ENCODE data around the gene SCMH1. TPM values are rescaled to one million over a fixed set of nuclear protein-coding genes. Genes with fewer than 3 reads are reported as not detected.

Gene SCMH1
- total and polyA plus RNA-seq, 12 donors = 29.3 to 62.5 (median 42.2) TPM

DNA sequence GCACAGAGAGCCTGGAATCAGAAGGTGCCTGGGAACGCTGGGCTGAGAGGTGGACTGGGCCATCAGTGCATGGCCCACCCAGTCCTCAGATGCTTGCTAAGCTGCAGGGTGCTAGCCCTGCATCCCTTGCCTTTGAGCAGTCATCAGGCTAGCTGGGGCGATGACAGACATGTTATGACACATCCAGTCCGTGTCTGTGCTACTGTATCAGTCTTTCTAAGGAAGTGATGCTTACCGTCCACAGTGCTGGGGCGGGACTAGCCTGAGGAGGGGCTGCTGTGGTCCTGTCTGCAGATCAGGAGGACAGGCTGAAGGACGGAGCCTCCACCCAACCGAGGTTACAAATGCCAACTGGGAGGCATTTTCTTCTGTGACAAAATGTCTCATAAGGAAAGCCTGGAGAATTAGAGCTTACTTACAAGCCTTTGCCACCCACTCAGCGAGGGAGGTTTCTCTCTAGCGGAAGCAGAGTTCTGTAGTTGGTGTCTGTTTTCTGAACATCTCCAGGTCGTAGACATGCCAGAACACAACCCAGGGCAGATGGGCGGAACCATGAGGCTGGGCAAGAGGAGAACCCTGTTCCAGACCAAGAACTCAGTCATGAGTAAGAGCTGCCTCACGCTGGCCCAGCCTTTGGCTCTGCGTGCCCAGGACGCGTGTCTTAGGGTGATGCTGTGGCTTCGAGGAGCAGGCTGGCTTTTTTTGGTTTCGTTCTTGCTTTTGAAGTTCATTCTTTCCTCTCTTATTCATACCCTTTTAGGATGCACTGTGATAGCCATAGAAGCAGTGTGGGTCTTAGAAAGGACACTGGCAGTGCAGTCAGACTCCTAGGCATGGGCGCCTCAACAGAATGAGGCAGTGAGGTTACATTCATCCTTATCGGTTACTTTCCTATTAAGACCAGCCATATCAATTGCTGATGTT, 234.9 kb downstream of the SCMH1 start:
- Histone ChIP-seq H3K4me3 (no peak overlapping the region), H3K4me1 (replicated peaks in 1 of 2) (peaks cover 5 to 15% of the 10 kb centered on the region in 2 donors), H3K9me3 (replicated peaks in 1 of 3) (no peaks in the 10 kb centered on the region), H3K27me3 (no peaks in the 10 kb centered on the region), H3K36me3 (replicated peaks in 1 of 2) (peaks cover 0 to 67% of the 10 kb centered on the region in 2 donors), H3K27ac (no peak overlapping the region)
- intact Hi-C loops (cut with DNase I) = no loop called here
- DNase-seq = no peak
- TF ChIP-seq, protein P1, sequence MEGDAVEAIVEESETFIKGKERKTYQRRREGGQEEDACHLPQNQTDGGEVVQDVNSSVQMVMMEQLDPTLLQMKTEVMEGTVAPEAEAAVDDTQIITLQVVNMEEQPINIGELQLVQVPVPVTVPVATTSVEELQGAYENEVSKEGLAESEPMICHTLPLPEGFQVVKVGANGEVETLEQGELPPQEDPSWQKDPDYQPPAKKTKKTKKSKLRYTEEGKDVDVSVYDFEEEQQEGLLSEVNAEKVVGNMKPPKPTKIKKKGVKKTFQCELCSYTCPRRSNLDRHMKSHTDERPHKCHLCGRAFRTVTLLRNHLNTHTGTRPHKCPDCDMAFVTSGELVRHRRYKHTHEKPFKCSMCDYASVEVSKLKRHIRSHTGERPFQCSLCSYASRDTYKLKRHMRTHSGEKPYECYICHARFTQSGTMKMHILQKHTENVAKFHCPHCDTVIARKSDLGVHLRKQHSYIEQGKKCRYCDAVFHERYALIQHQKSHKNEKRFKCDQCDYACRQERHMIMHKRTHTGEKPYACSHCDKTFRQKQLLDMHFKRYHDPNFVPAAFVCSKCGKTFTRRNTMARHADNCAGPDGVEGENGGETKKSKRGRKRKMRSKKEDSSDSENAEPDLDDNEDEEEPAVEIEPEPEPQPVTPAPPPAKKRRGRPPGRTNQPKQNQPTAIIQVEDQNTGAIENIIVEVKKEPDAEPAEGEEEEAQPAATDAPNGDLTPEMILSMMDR (IDR thresholded peaks at IDR 0.05) = no peak
- no peak for TF ChIP-seq POLR2A (IDR thresholded peaks at IDR 0.05)
- WGBS, 4 donors = 92 to 94% (median 93%) methylated on average over 17 to 19 of the region's 19 CpGs

DNA sequence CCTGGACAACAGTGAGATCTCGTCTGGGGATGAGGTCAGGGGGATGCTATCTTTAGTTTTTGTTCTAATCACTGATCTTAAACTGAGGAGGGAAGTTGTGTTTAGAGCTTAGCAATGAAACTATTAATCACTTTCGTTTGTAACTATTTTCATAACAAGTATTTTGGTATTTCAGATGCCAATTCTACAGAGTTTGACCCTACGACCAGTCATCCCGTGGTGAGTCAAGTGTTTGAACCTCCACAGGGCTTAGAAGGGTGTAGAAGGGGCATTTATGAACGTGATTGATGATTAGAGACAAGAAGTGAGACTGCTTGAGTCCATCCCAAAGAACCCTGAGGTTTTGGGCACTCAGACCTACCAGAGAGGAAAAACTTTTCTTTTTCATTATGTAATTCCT, 236.2 kb downstream of the SCMH1 start:
- H3K36me3 ChIP-seq (replicated peaks in 1 of 2) = peaks cover 0 to 67% of the 10 kb centered on the region in 2 donors
- whole genome bisulfite sequencing, 4 donors = 89 to 93% (median 90%) methylated on average over 5 of the region's 5 CpGs

DNA sequence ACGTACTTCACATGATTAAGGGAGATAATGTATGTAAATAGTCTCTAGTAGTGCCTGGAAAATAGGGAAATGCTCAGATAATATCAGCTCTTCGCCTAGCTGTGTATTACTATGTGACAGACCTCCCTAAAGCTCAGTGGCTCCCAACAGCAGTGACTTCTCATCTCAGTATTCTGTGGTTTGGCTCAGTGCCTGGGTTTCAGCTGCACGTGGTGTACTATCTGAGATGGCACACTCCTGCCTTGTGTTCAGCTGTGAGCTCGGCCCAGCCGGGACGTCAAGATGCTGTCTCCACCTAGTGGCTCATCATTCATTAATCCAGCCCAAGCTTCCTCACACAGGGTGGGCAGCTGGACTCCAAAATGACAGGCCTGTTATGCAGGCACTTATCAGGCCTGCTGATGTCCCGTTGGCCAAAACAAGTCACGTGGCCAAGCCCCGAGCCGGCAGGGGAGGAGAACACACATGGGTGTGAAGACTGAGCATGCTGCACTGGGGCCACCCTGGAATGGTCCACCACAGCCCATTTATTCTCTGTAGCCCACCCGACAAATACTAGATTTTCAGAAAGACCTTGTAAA, 238.4 kb downstream of the SCMH1 start:
- Histone ChIP-seq H3K27ac (peak overlapping the region in 2 of 5 donors; percentile 28 to 55), H3K36me3 (replicated peaks in 1 of 2) (peaks cover 0 to 63% of the 10 kb centered on the region in 2 donors), H3K9me3 (replicated peaks in 1 of 3) (no peaks in the 10 kb centered on the region), H3K27me3 (no peaks in the 10 kb centered on the region), H3K4me3 (no peak overlapping the region), H3K4me1 (replicated peaks in 1 of 2) (peaks cover 5 to 15% of the 10 kb centered on the region in 2 donors)
- peak; percentile 93 to 99 (median 99) for DNase-seq
- 25 to 64% (median 31%) methylated on average over 3 to 11 of the region's 11 CpGs for WGBS, 4 donors
- TF ChIP-seq POLR2A (IDR thresholded peaks at IDR 0.05) = no peak
- TF ChIP-seq, protein P1 (IDR thresholded peaks at IDR 0.05) = peak; percentile 34 to 76 (median 62)
- intact Hi-C loops (cut with DNase I) = no loop called here

More for the DNA sequence above, 236.2 kb downstream of the SCMH1 start:
- intact Hi-C loops (cut with DNase I) = no loop called here
- H3K27ac ChIP-seq = no peak overlapping the region
- DNase-seq = no peak
- no peaks in the 10 kb centered on the region for H3K27me3 ChIP-seq
- TF ChIP-seq, protein P1 (IDR thresholded peaks at IDR 0.05) = no peak
- TF ChIP-seq POLR2A (IDR thresholded peaks at IDR 0.05) = no peak
- no peak overlapping the region for H3K4me3 ChIP-seq
- H3K4me1 ChIP-seq (replicated peaks in 1 of 2) = peaks cover 5 to 15% of the 10 kb centered on the region in 2 donors
- no peaks in the 10 kb centered on the region for H3K9me3 ChIP-seq (replicated peaks in 1 of 3)

DNA sequence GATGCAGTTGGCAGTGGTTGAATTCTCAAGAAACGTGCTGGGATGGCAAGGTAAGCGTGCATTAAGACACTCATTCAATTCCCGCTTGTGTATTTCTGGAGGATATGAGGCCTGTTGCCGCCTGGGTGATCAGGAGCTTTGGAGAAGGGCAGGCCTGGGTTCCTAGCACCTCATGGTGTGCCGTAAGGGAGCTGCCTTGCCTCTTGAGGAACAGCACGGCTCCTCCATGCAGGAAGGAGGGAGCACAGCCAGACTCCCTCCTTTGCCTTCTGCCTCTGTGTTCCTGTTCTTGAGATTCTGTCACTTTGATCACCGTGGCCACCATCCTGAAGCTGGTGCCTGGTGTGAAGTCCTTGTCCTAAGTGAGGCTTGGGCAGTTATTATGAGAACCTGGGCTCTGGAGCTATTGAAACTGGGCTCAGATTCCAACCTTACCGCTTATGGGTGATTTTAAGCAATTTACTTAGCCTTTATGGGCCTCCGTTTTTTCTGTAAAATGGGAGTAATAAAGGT, 238.9 kb downstream of the SCMH1 start:
- H3K27ac ChIP-seq = peak overlapping the region in 2 of 5 donors; percentile 28 to 55
- H3K36me3 ChIP-seq (replicated peaks in 1 of 2) = peaks cover 0 to 63% of the 10 kb centered on the region in 2 donors
- intact Hi-C loops (cut with DNase I) = no loop called here
- no peaks in the 10 kb centered on the region for H3K27me3 ChIP-seq
- WGBS, 4 donors = 86 to 92% (median 88%) methylated on average over 8 to 9 of the region's 9 CpGs
- peaks cover 5 to 15% of the 10 kb centered on the region in 2 donors for H3K4me1 ChIP-seq (replicated peaks in 1 of 2)
- no peak overlapping the region for H3K4me3 ChIP-seq
- DNase-seq = no peak
- TF ChIP-seq, protein P1 (IDR thresholded peaks at IDR 0.05) = no peak
- no peak for TF ChIP-seq POLR2A (IDR thresholded peaks at IDR 0.05)
- H3K9me3 ChIP-seq (replicated peaks in 1 of 3) = no peaks in the 10 kb centered on the region
